K562 (cell line): ENCODE measurements around the gene MRPS5. TPM values are rescaled to one million over a fixed set of nuclear protein-coding genes. Genes with fewer than 3 reads are reported as not detected.

Source experiments
- ATAC-seq: fragments of 200-7000 bp; cut with Tn5 transposase; 3 replicates; pipeline ENCODE4 v1.9.1; 2020; ENCODE audit warnings: moderate library complexity
- BruUV-seq: library from RNA; stranded (reverse); fragments of 400-500 nt; replicated peaks from 2 replicates; lab custom pipeline; 2021; lab: Mats Ljungman, UMichigan
- CTCF ChIA-PET: fragments of 300-600 bp; formaldehyde crosslinking; extraction: SDS; loops from one replicate; lab custom pipeline; 2021; ENCODE audit warnings: low intra/inter-chr PET ratio; lab: Yijun Ruan, JAX
- POLR2A ChIA-PET: fragments of 300-600, 350-650 bp; sonication (Branson Sonifier 250); formaldehyde crosslinking; extraction: SDS; loops from one replicate; lab custom pipeline; 2021; ENCODE audit warnings: antibody characterized with exemption, inconsistent platforms; lab: Yijun Ruan, JAX
- DNase-seq, 4 experiments: peaks; one replicate each; pipeline versions ENCODE4 v3.0.0 to v3.0.0-alpha.2; 2011 to 2018; ENCODE audit warnings: low spot score in 3 of 4, mixed read lengths in 3 of 4; ENCODE audit errors: extremely low read depth in 1 of 4
- FAIRE-seq: peaks from 2 replicates; lab custom pipeline; 2011; peaks lifted over from hg19 to GRCh38; lab: Jason Lieb, UNC
- H2AFZ ChIP-seq: 2 replicates; pipeline ENCODE4 v1.6.0; 2011; ENCODE audit warnings: low read depth, low read length, control low read depth, inconsistent platforms
- H3K27ac ChIP-seq: fragments of 200-600 bp; 3 replicates; pipeline ENCODE4 v1.8.0; 2011; ENCODE audit warnings: low read depth, mild to moderate bottlenecking, control low read depth, inconsistent platforms, low read length, moderate library complexity, mixed read lengths; ENCODE audit errors: extremely low read depth
- H3K27me3 ChIP-seq, 2 experiments: fragments of 300-600 bp in 1 of 2; 2 replicates in 1 of 2; 3 replicates in 1 of 2; pipeline versions ENCODE4 v1.6.0 to v1.8.0; 2011; ENCODE audit warnings: inconsistent platforms in 2 of 2, low read length in 2 of 2, mild to moderate bottlenecking in 1 of 2, mixed read lengths in 1 of 2, moderate library complexity in 1 of 2; ENCODE audit not compliant: control insufficient read depth in 2 of 2, insufficient read depth in 2 of 2
- H3K36me3 ChIP-seq: fragments of 300-600 bp; 3 replicates; pipeline ENCODE4 v1.8.0; 2011; ENCODE audit warnings: mild to moderate bottlenecking, low read length, inconsistent platforms; ENCODE audit not compliant: control insufficient read depth, insufficient read depth
- H3K4me1 ChIP-seq, 2 experiments: fragments of 200-600 bp in 1 of 2; replicated peaks in 1 of 2; 2 replicates in 1 of 2; 3 replicates in 1 of 2; pipeline versions ENCODE4 v1.5.1 to v1.8.0; 2011; ENCODE audit warnings: inconsistent platforms in 2 of 2, low read length in 2 of 2, mild to moderate bottlenecking in 1 of 2, mixed read lengths in 1 of 2, moderate library complexity in 1 of 2; ENCODE audit not compliant: control insufficient read depth in 2 of 2, insufficient read depth in 2 of 2
- H3K4me2 ChIP-seq: 2 replicates; pipeline ENCODE4 v1.6.1; 2011; ENCODE audit warnings: low read length, control low read depth, inconsistent platforms, mixed read lengths; ENCODE audit not compliant: insufficient read depth
- H3K4me3 ChIP-seq: fragments of 200-600 bp; sonication (generic), shearing (Covaris generic); 2 replicates; pipeline ENCODE4 v1.5.1; 2016; ENCODE audit warnings: control low read depth, inconsistent platforms
- H3K79me2 ChIP-seq: fragments of 200-600 bp; 3 replicates; pipeline ENCODE4 v1.8.0; 2011; ENCODE audit warnings: low read length, inconsistent platforms; ENCODE audit not compliant: control insufficient read depth, insufficient read depth
- H3K9ac ChIP-seq, 2 experiments: 2 replicates each; pipeline versions ENCODE4 v1.6.0 to v1.6.1; 2011; ENCODE audit warnings: low read depth in 2 of 2, low read length in 2 of 2, control low read depth in 1 of 2, inconsistent platforms in 1 of 2, mild to moderate bottlenecking in 1 of 2, mixed read lengths in 1 of 2; ENCODE audit not compliant: insufficient read depth in 1 of 2
- H3K9me1 ChIP-seq: one replicate; pipeline ENCODE4 v1.6.0; 2011; ENCODE audit warnings: inconsistent platforms, mild to moderate bottlenecking, low read length, moderate library complexity; ENCODE audit not compliant: control insufficient read depth, insufficient read depth
- H3K9me3 ChIP-seq: replicated peaks from 2 replicates; pipeline ENCODE4 v1.5.1; 2011; ENCODE audit warnings: low read depth, low read length, inconsistent platforms; ENCODE audit not compliant: control insufficient read depth, insufficient read depth
- H4K20me1 ChIP-seq: replicated peaks from 2 replicates; pipeline ENCODE4 v1.6.1; 2011; ENCODE audit warnings: low read length, inconsistent platforms, mixed read lengths; ENCODE audit not compliant: control insufficient read depth, insufficient read depth
- KLF6 ChIP-seq: fragments of 250-450 bp; sonication (Bioruptor Pico); IDR thresholded peaks from 2 replicates; pipeline ENCODE4 v1.4.0; 2020; ENCODE audit warnings: mild to moderate bottlenecking, moderate library complexity, borderline replicate concordance
- ZNF408 ChIP-seq: fragments of 250-450 bp; sonication (Bioruptor Pico); IDR thresholded peaks from 2 replicates; pipeline ENCODE4 v1.4.0; 2020; ENCODE audit warnings: low read depth, mild to moderate bottlenecking, moderate library complexity
- WGBS: fragments of 100-300 bp; shearing (Covaris generic); methylation state at CpG from one replicate; pipeline ENCODE4 v1.1.6; 2016; ENCODE audit warnings: low coverage, mixed read lengths; ENCODE audit not compliant: insufficient coverage; ENCODE audit errors: missing lambda C conversion rate; 5-methylcytosine and 5-hydroxymethylcytosine counted together
- in situ Hi-C: fragments of 300-500 bp; cut with MboI; formaldehyde crosslinking; loops from 4 replicates; pipeline ENCODE4 v1.15.0; 2018; ENCODE audit warnings: inconsistent platforms, mixed read lengths
- intact Hi-C: fragments of 100-400 bp; cut with micrococcal nuclease; formaldehyde crosslinking; loops from 2 replicates; pipeline ENCODE4 v1.14.2; 2022
- polyA plus RNA-seq, 8 experiments: library from polyadenylated mRNA; depleted of rRNA in 4 of 8; stranded (reverse) in 5 of 8; unstranded in 3 of 8; fragments of >200 nt; fragmentation: Nextera tagmentation in 2 of 8; fragmentation: Illumina TruSeq in 1 of 8; extraction: Ambion mirVana in 2 of 8; extraction: Trizol in 1 of 8; gene quantifications; 2 replicates each; pipeline versions ENCODE4 v1.2.1 to v1.2.3, GENCODE V29; 2011 to 2014; ENCODE audit warnings: inconsistent platforms in 1 of 8, missing spikeins in 1 of 8
- total RNA-seq, 7 experiments: library from RNA; depleted of rRNA in 6 of 7; stranded (reverse); fragments of >200 nt in 6 of 7; fragmentation: Illumina TruSeq in 2 of 7; extraction: Trizol in 2 of 7; gene quantifications; 2 replicates each; pipeline versions ENCODE4 v1.2.1 to v1.2.3, GENCODE V29; 2011 to 2021; ENCODE audit warnings: low replicate concordance in 1 of 7
- TF ChIP-seq, protein P1 (sequence below): fragments of 250-450 bp; sonication (Bioruptor Pico); IDR thresholded peaks from 2 replicates; pipeline ENCODE4 v1.4.0; 2020

Gene MRPS5
- total and polyA plus RNA-seq, 9 of the 15 experiments (the other 6 are each of a cell fraction or from before 2014, with no cell fraction given), result 85.0 to 162 (median 118) TPM

DNA sequence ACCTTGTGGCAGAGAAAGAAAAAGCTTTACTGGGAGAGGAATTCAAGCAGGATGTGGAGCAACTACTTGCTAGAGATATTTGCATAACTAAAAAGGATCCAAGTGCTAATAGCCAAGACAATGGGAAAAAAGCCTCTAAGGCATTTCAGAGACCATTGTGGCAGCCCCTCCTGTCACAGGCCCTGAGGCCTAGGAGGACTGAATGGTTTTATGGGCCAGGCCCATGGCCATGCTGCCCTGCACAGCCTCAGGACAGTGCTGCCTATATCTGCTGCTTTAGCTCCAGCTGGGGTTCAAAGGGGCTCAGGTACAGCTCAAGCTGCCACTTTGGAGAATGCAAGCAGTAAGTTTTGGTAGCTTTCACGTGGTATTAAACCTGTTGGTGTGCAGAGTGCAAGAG lies 17.1 kb upstream of the MRPS5 start:
- TF ChIP-seq, protein P1, sequence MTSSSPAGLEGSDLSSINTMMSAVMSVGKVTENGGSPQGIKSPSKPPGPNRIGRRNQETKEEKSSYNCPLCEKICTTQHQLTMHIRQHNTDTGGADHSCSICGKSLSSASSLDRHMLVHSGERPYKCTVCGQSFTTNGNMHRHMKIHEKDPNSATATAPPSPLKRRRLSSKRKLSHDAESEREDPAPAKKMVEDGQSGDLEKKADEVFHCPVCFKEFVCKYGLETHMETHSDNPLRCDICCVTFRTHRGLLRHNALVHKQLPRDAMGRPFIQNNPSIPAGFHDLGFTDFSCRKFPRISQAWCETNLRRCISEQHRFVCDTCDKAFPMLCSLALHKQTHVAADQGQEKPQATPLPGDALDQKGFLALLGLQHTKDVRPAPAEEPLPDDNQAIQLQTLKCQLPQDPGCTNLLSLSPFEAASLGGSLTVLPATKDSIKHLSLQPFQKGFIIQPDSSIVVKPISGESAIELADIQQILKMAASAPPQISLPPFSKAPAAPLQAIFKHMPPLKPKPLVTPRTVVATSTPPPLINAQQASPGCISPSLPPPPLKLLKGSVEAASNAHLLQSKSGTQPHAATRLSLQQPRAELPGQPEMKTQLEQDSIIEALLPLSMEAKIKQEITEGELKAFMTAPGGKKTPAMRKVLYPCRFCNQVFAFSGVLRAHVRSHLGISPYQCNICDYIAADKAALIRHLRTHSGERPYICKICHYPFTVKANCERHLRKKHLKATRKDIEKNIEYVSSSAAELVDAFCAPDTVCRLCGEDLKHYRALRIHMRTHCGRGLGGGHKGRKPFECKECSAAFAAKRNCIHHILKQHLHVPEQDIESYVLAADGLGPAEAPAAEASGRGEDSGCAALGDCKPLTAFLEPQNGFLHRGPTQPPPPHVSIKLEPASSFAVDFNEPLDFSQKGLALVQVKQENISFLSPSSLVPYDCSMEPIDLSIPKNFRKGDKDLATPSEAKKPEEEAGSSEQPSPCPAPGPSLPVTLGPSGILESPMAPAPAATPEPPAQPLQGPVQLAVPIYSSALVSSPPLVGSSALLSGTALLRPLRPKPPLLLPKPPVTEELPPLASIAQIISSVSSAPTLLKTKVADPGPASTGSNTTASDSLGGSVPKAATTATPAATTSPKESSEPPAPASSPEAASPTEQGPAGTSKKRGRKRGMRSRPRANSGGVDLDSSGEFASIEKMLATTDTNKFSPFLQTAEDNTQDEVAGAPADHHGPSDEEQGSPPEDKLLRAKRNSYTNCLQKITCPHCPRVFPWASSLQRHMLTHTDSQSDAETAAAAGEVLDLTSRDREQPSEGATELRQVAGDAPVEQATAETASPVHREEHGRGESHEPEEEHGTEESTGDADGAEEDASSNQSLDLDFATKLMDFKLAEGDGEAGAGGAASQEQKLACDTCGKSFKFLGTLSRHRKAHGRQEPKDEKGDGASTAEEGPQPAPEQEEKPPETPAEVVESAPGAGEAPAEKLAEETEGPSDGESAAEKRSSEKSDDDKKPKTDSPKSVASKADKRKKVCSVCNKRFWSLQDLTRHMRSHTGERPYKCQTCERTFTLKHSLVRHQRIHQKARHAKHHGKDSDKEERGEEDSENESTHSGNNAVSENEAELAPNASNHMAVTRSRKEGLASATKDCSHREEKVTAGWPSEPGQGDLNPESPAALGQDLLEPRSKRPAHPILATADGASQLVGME (CRISPR knock-in tag), result no peak
- TF ChIP-seq ZNF408 (CRISPR knock-in tag) (no peak), KLF6 (CRISPR knock-in tag) (no peak)
- TF ChIP-seq, all 486 proteins: peak for 0
- Histone ChIP-seq H3K4me2 (no peak overlapping the region), H3K9ac (no peak overlapping the region), H3K36me3 (no peaks in the 10 kb centered on the region), H3K9me1 (no peaks in the 10 kb centered on the region), H4K20me1 (no peaks in the 10 kb centered on the region), H2AFZ (no peak overlapping the region), H3K79me2 (no peaks in the 10 kb centered on the region), H3K27me3 (no peaks in the 10 kb centered on the region), H3K4me1 (no peaks in the 10 kb centered on the region), H3K27ac (no peak overlapping the region), H3K9me3 (0 out of 2 replicates have a peak, but pooled peaks cover 3% of the 10 kb centered on the region), H3K4me3 (no peak overlapping the region)
- 0% methylated on average over 1 of the region's 1 CpG for WGBS
- intact Hi-C loops (no loop called here), in situ Hi-C loops (no loop called here)
- no TSS peak for BruUV-seq
- no peak for ATAC-seq
- CTCF ChIA-PET, result no interaction called here
- POLR2A ChIA-PET, result interaction anchor here (0.9 kb wide), 1 partner anchor 21 kb away, joined by 3 read pairs; the partner anchor contains the start of gene ZNF514
- no peak for DNase-seq
- FAIRE-seq, result no peak
